ENCODE measurements around the gene KIAA0232.
"Not testable (repeated sequence)": the region's sequence is repeated elsewhere in the genome, so short reads cannot be mapped to it uniquely, and the experiment has no call there.

GRCh38 chr4:6911917-6912316 lies 129.4 kb downstream of the KIAA0232 start:
- TF ChIP-seq CTCF (IDR thresholded peaks at IDR 0.05; ENCODE audit: poor library complexity, severe bottlenecking); EZH2 (IDR thresholded peaks at IDR 0.05; ENCODE audit: borderline replicate concordance, insufficient read depth, low read length, poor library complexity, severe bottlenecking); TAF1 (IDR thresholded peaks at IDR 0.05; ENCODE audit: low read depth); SMC3 (conservative IDR thresholded peaks at IDR 0.05; ENCODE audit: poor library complexity); RAD21 (conservative IDR thresholded peaks at IDR 0.05); POLR2AphosphoS5 (IDR thresholded peaks at IDR 0.05); EP300 (conservative IDR thresholded peaks at IDR 0.05; ENCODE audit: poor library complexity, severe bottlenecking); MXI1 (conservative IDR thresholded peaks at IDR 0.05; ENCODE audit: poor library complexity, severe bottlenecking): not testable (repeated sequence)

Data from neural cell (in vitro differentiated cells).